ENCODE measurements around the gene PPP1R14D.

The PPP1R14D gene

GRCh38 chr15:40790718-40791117, 37.8 kb downstream of the PPP1R14D start:
- Histone ChIP-seq H3K9me3 (replicated peaks; ENCODE audit: insufficient read depth, low read length) (no peaks in the 10 kb centered on the region), H3K4me1 (ENCODE audit: low read length) (no peaks in the 10 kb centered on the region), H3K9me2 (replicated peaks; ENCODE audit: insufficient read depth, low read length) (no peaks in the 10 kb centered on the region), H2AFZ (ENCODE audit: low read length) (no peak overlapping the region), H3K4me3 (ENCODE audit: low read length) (no peak overlapping the region), H3K27ac (ENCODE audit: low read length) (no peak overlapping the region), H3K27me3 (replicated peaks; ENCODE audit: insufficient read depth, low read length) (no peaks in the 10 kb centered on the region), H3K36me3 (replicated peaks; ENCODE audit: insufficient read depth, low read length) (no peaks in the 10 kb centered on the region), H4K20me1 (ENCODE audit: insufficient read depth, low read length) (no peaks in the 10 kb centered on the region), H3K9ac (ENCODE audit: low read length) (no peak overlapping the region), H3K79me2 (ENCODE audit: low read length) (peaks cover 5% of the 10 kb centered on the region; the same call in 1 of the 2 replicates), H3K4me2 (ENCODE audit: low read depth, low read length) (no peak overlapping the region), H3F3A (ENCODE audit: insufficient read depth, low read length) (no peaks in the 10 kb centered on the region)
- DNase-seq, result no peak
- no peak for TF ChIP-seq CTCF (IDR thresholded peaks at IDR 0.05; ENCODE audit: low read length)
- no peak for TF ChIP-seq EZH2 (optimal IDR thresholded peaks at IDR 0.05; ENCODE audit: low read depth, low read length)
- no peak for TF ChIP-seq EZH2phosphoT487 (IDR thresholded peaks at IDR 0.05; ENCODE audit: low read length)

GRCh38 chr15:40789999-40790398, 38.5 kb downstream of the PPP1R14D start:
- TF ChIP-seq EZH2 (optimal IDR thresholded peaks at IDR 0.05; ENCODE audit: low read depth, low read length) (no peak), CTCF (IDR thresholded peaks at IDR 0.05; ENCODE audit: low read length) (no peak), EZH2phosphoT487 (IDR thresholded peaks at IDR 0.05; ENCODE audit: low read length) (no peak)
- Histone ChIP-seq H3K9me2 (replicated peaks; ENCODE audit: insufficient read depth, low read length) (no peaks in the 10 kb centered on the region), H2AFZ (ENCODE audit: low read length) (no peak overlapping the region), H3K4me3 (ENCODE audit: low read length) (no peak overlapping the region), H3K36me3 (replicated peaks; ENCODE audit: insufficient read depth, low read length) (no peaks in the 10 kb centered on the region), H3K79me2 (ENCODE audit: low read length) (peaks cover 5% of the 10 kb centered on the region; the same call in 1 of the 2 replicates), H3F3A (ENCODE audit: insufficient read depth, low read length) (no peaks in the 10 kb centered on the region), H3K9me3 (replicated peaks; ENCODE audit: insufficient read depth, low read length) (no peaks in the 10 kb centered on the region), H3K27ac (ENCODE audit: low read length) (no peak overlapping the region), H3K9ac (ENCODE audit: low read length) (no peak overlapping the region), H3K4me2 (ENCODE audit: low read depth, low read length) (no peak overlapping the region), H4K20me1 (ENCODE audit: insufficient read depth, low read length) (no peaks in the 10 kb centered on the region), H3K27me3 (replicated peaks; ENCODE audit: insufficient read depth, low read length) (no peaks in the 10 kb centered on the region), H3K4me1 (ENCODE audit: low read length) (no peaks in the 10 kb centered on the region)
- no peak for DNase-seq

GRCh38 chr15:40789119-40789518, 39.4 kb downstream of the PPP1R14D start:
- Histone ChIP-seq H3K36me3 (replicated peaks; ENCODE audit: insufficient read depth, low read length) (no peaks in the 10 kb centered on the region), H3F3A (ENCODE audit: insufficient read depth, low read length) (no peaks in the 10 kb centered on the region), H3K4me1 (ENCODE audit: low read length) (no peaks in the 10 kb centered on the region), H3K9me3 (replicated peaks; ENCODE audit: insufficient read depth, low read length) (no peaks in the 10 kb centered on the region), H3K27ac (ENCODE audit: low read length) (no peak overlapping the region), H3K27me3 (replicated peaks; ENCODE audit: insufficient read depth, low read length) (no peaks in the 10 kb centered on the region), H3K4me2 (ENCODE audit: low read depth, low read length) (no peak overlapping the region), H3K9ac (ENCODE audit: low read length) (no peak overlapping the region), H2AFZ (ENCODE audit: low read length) (no peak overlapping the region), H3K4me3 (ENCODE audit: low read length) (no peak overlapping the region), H4K20me1 (ENCODE audit: insufficient read depth, low read length) (no peaks in the 10 kb centered on the region), H3K79me2 (ENCODE audit: low read length) (peaks cover 5% of the 10 kb centered on the region; the same call in 1 of the 2 replicates), H3K9me2 (replicated peaks; ENCODE audit: insufficient read depth, low read length) (no peaks in the 10 kb centered on the region)
- no peak for TF ChIP-seq CTCF (IDR thresholded peaks at IDR 0.05; ENCODE audit: low read length)
- TF ChIP-seq EZH2phosphoT487 (IDR thresholded peaks at IDR 0.05; ENCODE audit: low read length), result no peak
- TF ChIP-seq EZH2 (optimal IDR thresholded peaks at IDR 0.05; ENCODE audit: low read depth, low read length), result no peak
- DNase-seq, result no peak

All from MM.1S (cell line).